Mucosa of descending colon (tissue), 3 donors: Measurements from ENCODE around the gene TFB1M. TPM values are rescaled to one million over a fixed set of nuclear protein-coding genes. Genes with fewer than 3 reads are reported as not detected.

Experiments used
- ATAC-seq: fragments of 200-7000 bp; cut with Tn5 transposase; one replicate; pipeline ENCODE4 v1.9.1; 2020; ENCODE audit warnings: mild to moderate bottlenecking, moderate library complexity
- DNase-seq, 3 donors: peaks; one replicate each; pipeline ENCODE4 v3.0.0-alpha.2; 2020
- H3K36me3 ChIP-seq: fragments of 200-600 bp; one replicate; pipeline ENCODE4 v1.8.0; 2021; ENCODE audit warnings: low read depth, mild to moderate bottlenecking
- H3K4me1 ChIP-seq: fragments of 200-600 bp; one replicate; pipeline ENCODE4 v1.8.0; 2021; ENCODE audit warnings: low read depth, mild to moderate bottlenecking
- H3K4me3 ChIP-seq: fragments of 200-600 bp; one replicate; pipeline ENCODE4 v1.8.0; 2021; ENCODE audit warnings: mild to moderate bottlenecking
- H3K9me3 ChIP-seq: fragments of 200-600 bp; one replicate; pipeline ENCODE4 v1.8.0; 2021; ENCODE audit warnings: mild to moderate bottlenecking
- intact Hi-C, 2 donors: fragments of 100-400 bp; cut with DNase I in 1 of 2; cut with micrococcal nuclease in 1 of 2; formaldehyde crosslinking; loops; one replicate each; pipeline versions ENCODE4 v1.11.0 to v1.11.1; 2022; cut with DNase I, micrococcal nuclease
- total RNA-seq, 3 donors: library from RNA; stranded (reverse); fragmentation: NEBNext Ultra II Directional in 2 of 3; extraction: Animal tissue kit (Norgen Biotek cat#: 25700) in 2 of 3; gene quantifications; one replicate each; pipeline versions ENCODE4 v1.2.1 to v1.2.4, GENCODE V29; 2021 to 2023
- TF ChIP-seq, protein P1 (sequence below): fragments of 200-600 bp; IDR thresholded peaks from one replicate; pipeline ENCODE4 v1.8.0; 2022; ENCODE audit warnings: antibody characterized with exemption, mild to moderate bottlenecking
- donor health status: DM: no; HTN: no; CAD: no; lungs with moderate emphysema.
- donor health status: DM: no; HTN: no; CAD: no.
- donor health status: DM: no; HTN: yes; CAD: no.

Gene TFB1M
- total RNA-seq, 3 donors from 2014 or later, result 23.7 to 28.3 (median 26.5) TPM

DNA sequence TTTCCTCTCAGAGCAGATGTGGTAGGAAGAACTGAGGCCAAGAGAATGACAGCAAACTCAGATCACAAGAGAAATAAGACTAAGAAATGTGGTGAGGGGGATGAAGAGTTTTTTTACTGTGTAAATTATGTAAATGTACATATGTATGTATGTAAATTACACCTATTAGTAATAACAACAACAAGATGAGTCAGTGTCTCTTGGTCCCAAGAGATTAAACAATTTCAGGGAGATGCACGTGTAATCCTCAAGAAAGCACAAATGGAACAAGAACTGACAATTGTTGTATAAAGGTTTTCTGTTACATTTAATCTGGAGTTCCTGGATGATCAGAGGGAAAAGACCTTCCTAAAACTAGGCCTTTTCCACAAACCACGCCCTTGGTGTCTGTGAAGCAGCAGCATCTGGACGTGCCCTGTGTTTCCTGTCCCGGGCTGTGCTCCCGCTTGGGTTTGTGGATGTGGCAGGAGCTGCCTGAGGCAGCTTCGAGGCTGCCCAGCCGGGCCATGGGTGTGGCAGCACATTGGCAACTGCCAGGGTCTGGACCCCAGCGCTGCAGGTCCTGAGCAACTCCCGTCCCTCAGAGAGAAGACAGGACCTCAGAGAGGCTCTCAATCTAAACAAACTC, 49.5 kb downstream of the TFB1M start:
- no peaks in the 10 kb centered on the region for H3K4me1 ChIP-seq
- intact Hi-C loops, result no loop called here
- no peak overlapping the region for H3K4me3 ChIP-seq
- no peak for DNase-seq
- H3K36me3 ChIP-seq, result no peaks in the 10 kb centered on the region
- TF ChIP-seq, protein P1, sequence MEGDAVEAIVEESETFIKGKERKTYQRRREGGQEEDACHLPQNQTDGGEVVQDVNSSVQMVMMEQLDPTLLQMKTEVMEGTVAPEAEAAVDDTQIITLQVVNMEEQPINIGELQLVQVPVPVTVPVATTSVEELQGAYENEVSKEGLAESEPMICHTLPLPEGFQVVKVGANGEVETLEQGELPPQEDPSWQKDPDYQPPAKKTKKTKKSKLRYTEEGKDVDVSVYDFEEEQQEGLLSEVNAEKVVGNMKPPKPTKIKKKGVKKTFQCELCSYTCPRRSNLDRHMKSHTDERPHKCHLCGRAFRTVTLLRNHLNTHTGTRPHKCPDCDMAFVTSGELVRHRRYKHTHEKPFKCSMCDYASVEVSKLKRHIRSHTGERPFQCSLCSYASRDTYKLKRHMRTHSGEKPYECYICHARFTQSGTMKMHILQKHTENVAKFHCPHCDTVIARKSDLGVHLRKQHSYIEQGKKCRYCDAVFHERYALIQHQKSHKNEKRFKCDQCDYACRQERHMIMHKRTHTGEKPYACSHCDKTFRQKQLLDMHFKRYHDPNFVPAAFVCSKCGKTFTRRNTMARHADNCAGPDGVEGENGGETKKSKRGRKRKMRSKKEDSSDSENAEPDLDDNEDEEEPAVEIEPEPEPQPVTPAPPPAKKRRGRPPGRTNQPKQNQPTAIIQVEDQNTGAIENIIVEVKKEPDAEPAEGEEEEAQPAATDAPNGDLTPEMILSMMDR, result no peak
- no peak for ATAC-seq
- no peaks in the 10 kb centered on the region for H3K9me3 ChIP-seq

- no peak for DNase-seq
- TF ChIP-seq, protein P1, result no peak
- intact Hi-C loops, result no loop called here
- Histone ChIP-seq H3K4me1 (no peaks in the 10 kb centered on the region), H3K36me3 (no peaks in the 10 kb centered on the region), H3K9me3 (no peaks in the 10 kb centered on the region), H3K4me3 (no peak within 1 kb of the TSS)
- no peak for ATAC-seq
Measured at GRCh38 chr6:155263373-155264063, 50.8 kb downstream of the TFB1M start, which contains the start of gene CLDN20. CLDN20 (plus strand) TSS chr6:155264013; CDS start chr6:155275720, 11,707 bp downstream.

DNA sequence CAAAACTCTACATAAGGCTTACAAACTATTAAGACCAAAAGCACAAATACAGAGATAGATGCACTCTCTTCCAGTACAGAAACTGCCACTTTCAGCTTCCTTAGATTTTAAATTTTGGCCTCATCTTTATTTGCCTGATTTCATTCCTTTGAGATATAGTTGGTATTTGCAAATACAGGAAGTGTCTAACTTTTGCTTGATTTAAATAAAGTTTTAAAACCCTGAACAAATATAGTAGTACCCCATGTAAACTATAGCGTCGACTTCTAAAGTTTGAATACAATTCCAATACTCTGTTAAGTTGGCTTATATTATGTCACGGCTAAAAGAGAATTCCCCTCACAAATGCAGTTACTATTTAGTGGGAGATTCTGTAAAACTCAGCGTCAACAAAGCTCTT, 51.6 kb downstream of the TFB1M start:
- no peaks in the 10 kb centered on the region for H3K4me1 ChIP-seq
- no peak for ATAC-seq
- no peaks in the 10 kb centered on the region for H3K36me3 ChIP-seq
- no peak for DNase-seq
- no peak overlapping the region for H3K4me3 ChIP-seq
- TF ChIP-seq, protein P1, result no peak
- intact Hi-C loops, result no loop called here
- no peaks in the 10 kb centered on the region for H3K9me3 ChIP-seq

DNA sequence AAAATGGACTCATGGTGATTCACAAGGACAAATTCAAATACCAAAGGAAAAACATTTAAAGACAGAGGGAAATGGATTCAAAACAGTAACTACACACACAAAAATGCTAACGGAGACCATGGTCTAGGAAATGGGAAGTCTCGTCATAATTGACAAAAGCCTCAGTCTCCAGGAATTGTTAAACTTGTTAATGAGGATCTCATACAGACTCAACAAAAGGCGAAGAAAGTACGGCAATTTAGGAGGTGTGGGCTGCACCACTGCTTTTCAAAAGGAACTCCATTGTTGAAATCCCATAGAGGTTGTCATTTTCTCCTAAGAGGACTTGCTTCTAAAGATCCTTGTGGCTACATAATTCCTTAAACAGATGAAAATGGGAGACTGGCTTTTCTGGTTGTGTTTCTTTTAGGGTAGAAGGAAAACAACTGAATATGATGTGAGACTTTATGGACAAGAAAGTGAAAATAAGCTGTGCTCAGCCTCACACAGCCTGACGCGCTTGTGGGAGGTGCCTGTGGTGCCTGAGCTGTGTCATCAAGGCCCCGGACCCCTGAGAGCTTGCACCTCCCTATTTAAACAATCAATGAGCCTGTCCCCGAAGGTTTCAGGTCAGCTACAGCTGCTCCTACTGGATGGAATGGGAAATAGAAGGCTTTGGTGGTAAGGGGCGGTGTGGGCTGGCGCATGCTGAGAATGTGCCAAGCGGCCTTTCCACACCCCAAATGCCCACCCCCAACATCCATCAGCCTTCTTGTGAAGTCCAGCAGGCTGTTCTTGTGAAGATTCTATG, 53.0 kb downstream of the TFB1M start:
- intact Hi-C loops, result no loop called here
- DNase-seq, result no peak
- no peak for ATAC-seq
- no peaks in the 10 kb centered on the region for H3K4me1 ChIP-seq
- H3K9me3 ChIP-seq, result no peaks in the 10 kb centered on the region
- H3K36me3 ChIP-seq, result peaks cover 6% of the 10 kb centered on the region
- TF ChIP-seq, protein P1, result no peak
- no peak overlapping the region for H3K4me3 ChIP-seq

GRCh38 chr6:155260686-155261085, 53.6 kb downstream of the TFB1M start:
- DNase-seq, result no peak
- no peak for ATAC-seq
- no peaks in the 10 kb centered on the region for H3K9me3 ChIP-seq
- intact Hi-C loops, result no loop called here
- no peak overlapping the region for H3K4me3 ChIP-seq
- TF ChIP-seq, protein P1, result no peak
- peaks cover 6% of the 10 kb centered on the region for H3K36me3 ChIP-seq
- no peaks in the 10 kb centered on the region for H3K4me1 ChIP-seq
